Tibial nerve (tissue), 4 donors: ENCODE results near the gene NEXN. TPM values are rescaled to one million over a fixed set of nuclear protein-coding genes. Genes with fewer than 3 reads are reported as not detected.

Experiments used
- DNase-seq, 2 donors: peaks; one replicate each; pipeline ENCODE4 v3.0.0-alpha.2; 2019; ENCODE audit warnings: low spot score in 2 of 2
- H3K27ac ChIP-seq, 4 donors: fragments of 200-600 bp; sonication (generic) in 3 of 4; one replicate each; pipeline ENCODE4 v1.5.1; 2017 to 2019; ENCODE audit warnings: mild to moderate bottlenecking in 1 of 4
- H3K27me3 ChIP-seq, 2 donors: fragments of 200-600 bp; sonication (generic) in 1 of 2; one replicate each; pipeline versions ENCODE4 v1.5.1 to v1.6.0; 2017 to 2019
- H3K36me3 ChIP-seq, 3 donors: fragments of 200-600 bp; sonication (generic); one replicate each; pipeline ENCODE4 v1.5.1; 2018 to 2019
- H3K4me1 ChIP-seq, 4 donors: fragments of 200-600 bp; sonication (generic) in 3 of 4; one replicate each; pipeline ENCODE4 v1.5.1; 2017 to 2019
- H3K4me3 ChIP-seq, 4 donors: fragments of 200-600 bp; sonication (generic) in 3 of 4; one replicate each; pipeline ENCODE4 v1.5.1; 2017 to 2019; ENCODE audit warnings: mild to moderate bottlenecking in 1 of 4, moderate library complexity in 1 of 4
- H3K9me3 ChIP-seq, 4 donors: fragments of 200-600 bp; sonication (generic) in 3 of 4; one replicate each; pipeline ENCODE4 v1.5.1; 2017 to 2019
- EP300 ChIP-seq, 2 donors: sonication (generic); formaldehyde crosslinking; IDR thresholded peaks; one replicate each; pipeline ENCODE4 v1.6.1; 2017; ENCODE audit warnings: antibody characterized with exemption in 2 of 2, mild to moderate bottlenecking in 1 of 2
- POLR2A ChIP-seq, 2 donors: fragments of 450-650 bp; IDR thresholded peaks; one replicate each; pipeline ENCODE4 v1.6.1; 2017; ENCODE audit warnings: antibody characterized with exemption in 2 of 2, mild to moderate bottlenecking in 2 of 2, moderate library complexity in 2 of 2
- WGBS, 2 donors: methylation state at CpG; one replicate each; pipeline ENCODE4 v1.1.5; 2018; 5-methylcytosine and 5-hydroxymethylcytosine counted together
- total RNA-seq, 4 donors: library from RNA; depleted of rRNA; stranded (reverse); fragments of >200 nt; gene quantifications; one replicate each; pipeline ENCODE4 v1.1.0, GENCODE V29; 2016
- TF ChIP-seq, protein P1 (sequence below), 5 experiments: fragments of 200-600 bp in 3 of 5; fragments of 450-650 bp in 2 of 5; sonication (generic) in 3 of 5; IDR thresholded peaks; one replicate each; pipeline ENCODE4 v1.5.1; 2016 to 2019; ENCODE audit warnings: antibody characterized with exemption in 5 of 5, mild to moderate bottlenecking in 3 of 5, moderate library complexity in 2 of 5

The NEXN gene
- total RNA-seq, 4 donors from 2014 or later, result 18.0 to 22.8 (median 20.5) TPM

DNA sequence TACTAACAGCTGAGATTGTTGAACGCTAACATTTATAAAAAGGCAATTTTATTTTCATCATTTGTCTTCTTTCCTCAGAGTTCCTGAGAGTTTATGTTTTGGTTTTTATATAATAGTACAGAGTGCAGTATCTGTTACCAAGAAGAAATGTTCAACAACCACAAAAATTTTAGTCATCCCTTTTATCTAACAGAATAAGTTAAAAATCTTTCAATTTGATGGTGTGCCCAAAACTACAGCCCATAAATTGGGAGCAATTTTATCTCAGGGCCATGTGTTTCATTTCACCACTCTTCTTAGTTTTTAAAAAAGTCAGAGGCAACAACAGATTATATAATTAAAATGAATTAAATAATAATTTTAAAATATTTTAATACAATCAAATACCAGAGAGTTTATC lies 37.1 kb downstream of the NEXN start:
- no peak for DNase-seq
- Histone ChIP-seq H3K4me1 (no peaks in the 10 kb centered on the region), H3K9me3 (no peaks in the 10 kb centered on the region), H3K27ac (no peak overlapping the region), H3K27me3 (no peaks in the 10 kb centered on the region), H3K4me3 (no peak overlapping the region), H3K36me3 (peaks cover 0 to 9% (median 0%) of the 10 kb centered on the region in 3 donors)
- 63 to 67% methylated on average over 1 of the region's 1 CpG for WGBS, 2 donors
- TF ChIP-seq POLR2A (IDR thresholded peaks at IDR 0.05) (no peak), EP300 (IDR thresholded peaks at IDR 0.05) (no peak)
- TF ChIP-seq, protein P1, sequence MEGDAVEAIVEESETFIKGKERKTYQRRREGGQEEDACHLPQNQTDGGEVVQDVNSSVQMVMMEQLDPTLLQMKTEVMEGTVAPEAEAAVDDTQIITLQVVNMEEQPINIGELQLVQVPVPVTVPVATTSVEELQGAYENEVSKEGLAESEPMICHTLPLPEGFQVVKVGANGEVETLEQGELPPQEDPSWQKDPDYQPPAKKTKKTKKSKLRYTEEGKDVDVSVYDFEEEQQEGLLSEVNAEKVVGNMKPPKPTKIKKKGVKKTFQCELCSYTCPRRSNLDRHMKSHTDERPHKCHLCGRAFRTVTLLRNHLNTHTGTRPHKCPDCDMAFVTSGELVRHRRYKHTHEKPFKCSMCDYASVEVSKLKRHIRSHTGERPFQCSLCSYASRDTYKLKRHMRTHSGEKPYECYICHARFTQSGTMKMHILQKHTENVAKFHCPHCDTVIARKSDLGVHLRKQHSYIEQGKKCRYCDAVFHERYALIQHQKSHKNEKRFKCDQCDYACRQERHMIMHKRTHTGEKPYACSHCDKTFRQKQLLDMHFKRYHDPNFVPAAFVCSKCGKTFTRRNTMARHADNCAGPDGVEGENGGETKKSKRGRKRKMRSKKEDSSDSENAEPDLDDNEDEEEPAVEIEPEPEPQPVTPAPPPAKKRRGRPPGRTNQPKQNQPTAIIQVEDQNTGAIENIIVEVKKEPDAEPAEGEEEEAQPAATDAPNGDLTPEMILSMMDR (IDR thresholded peaks at IDR 0.05), result no peak

DNA sequence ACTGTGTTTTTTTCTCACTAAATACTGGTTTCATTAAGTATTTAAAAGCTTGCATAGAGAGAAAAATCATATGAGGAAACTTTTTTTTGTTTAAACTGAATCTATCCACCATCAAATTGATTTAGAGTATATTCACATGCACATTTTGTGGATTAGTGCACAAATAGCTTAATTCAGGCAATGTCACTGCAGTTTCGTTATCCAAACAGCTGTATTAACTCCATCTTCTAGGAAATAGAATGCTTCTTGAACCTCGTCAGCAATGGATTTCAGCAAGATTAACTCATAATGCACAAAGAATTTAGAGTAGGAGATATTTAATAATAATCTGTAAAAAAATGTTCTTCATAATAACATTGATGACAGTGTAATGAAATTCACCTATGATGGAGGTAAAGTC lies 37.5 kb downstream of the NEXN start:
- WGBS, 2 donors, result 71 to 77% methylated on average over 2 of the region's 2 CpGs
- Histone ChIP-seq H3K36me3 (peaks cover 0 to 13% (median 0%) of the 10 kb centered on the region in 3 donors), H3K27ac (no peak overlapping the region), H3K4me3 (peak overlapping the region in 1 of 4 donors; percentile 30), H3K27me3 (no peaks in the 10 kb centered on the region), H3K9me3 (no peaks in the 10 kb centered on the region), H3K4me1 (no peaks in the 10 kb centered on the region)
- TF ChIP-seq EP300 (IDR thresholded peaks at IDR 0.05) (no peak), POLR2A (IDR thresholded peaks at IDR 0.05) (no peak)
- TF ChIP-seq, protein P1 (IDR thresholded peaks at IDR 0.05), result no peak
- DNase-seq, result no peak

DNA sequence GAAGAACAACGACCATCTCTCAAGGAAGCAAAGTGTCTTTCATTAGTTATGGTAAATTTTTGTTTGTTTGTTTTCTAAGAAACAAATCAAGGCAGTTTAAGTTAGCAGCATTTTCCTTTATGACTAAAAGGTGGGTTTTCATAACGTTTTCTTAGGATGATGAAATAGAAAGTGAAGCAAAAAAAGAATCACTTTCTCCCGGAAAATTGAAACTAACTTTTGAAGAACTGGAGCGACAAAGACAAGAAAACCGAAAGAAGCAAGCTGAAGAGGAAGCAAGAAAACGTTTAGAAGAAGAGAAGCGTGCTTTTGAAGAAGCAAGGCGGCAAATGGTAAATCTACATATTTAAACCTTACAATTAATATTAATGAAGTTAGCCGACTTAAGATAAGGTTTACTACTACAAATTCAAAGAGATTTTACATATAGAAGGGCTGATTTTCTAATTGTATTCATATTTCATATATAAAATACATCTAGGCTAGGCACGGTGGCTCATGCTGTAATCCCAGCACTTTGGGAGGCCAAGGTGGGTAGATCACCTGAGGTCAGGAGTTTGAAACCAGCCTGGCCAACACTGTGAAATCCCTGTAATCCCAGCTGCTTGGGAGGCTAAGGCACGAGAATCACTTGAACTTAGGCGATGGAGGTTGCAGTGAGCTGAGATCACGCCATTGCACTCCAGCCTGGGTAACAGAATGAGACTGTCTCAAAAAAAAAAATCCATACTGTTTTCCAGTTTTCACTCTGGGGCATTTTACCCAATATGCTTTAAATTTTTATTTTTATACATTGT lies 38.3 kb downstream of the NEXN start:
- no peak for DNase-seq
- 70 to 78% methylated on average over 13 of the region's 13 CpGs for WGBS, 2 donors

DNA sequence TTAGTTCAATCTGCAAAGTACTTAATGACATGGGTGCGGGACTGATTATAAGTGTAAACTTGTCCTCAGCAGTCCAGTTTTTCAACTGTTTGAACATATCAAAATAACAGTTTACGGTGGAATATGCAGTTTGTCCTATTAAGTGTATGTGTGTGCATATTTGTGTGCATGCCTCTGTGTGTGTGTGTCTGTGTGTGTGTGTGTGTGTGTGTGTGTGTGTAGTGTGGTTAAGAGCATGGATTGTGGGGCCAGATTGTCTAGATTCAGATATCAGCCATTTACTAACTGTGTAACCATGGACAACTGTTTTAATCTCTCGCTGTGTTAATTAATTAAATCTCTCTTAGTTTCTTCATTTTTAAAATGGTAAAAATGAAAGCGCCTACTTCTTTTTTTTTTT lies 39.0 kb downstream of the NEXN start:
- TF ChIP-seq EP300 (IDR thresholded peaks at IDR 0.05) (no peak), POLR2A (IDR thresholded peaks at IDR 0.05) (no peak)
- TF ChIP-seq, protein P1 (IDR thresholded peaks at IDR 0.05), result no peak
- Histone ChIP-seq H3K36me3 (peaks cover 0 to 8% (median 0%) of the 10 kb centered on the region in 3 donors), H3K4me1 (no peaks in the 10 kb centered on the region), H3K9me3 (no peaks in the 10 kb centered on the region), H3K4me3 (no peak overlapping the region), H3K27ac (no peak overlapping the region), H3K27me3 (no peaks in the 10 kb centered on the region)
- WGBS, 2 donors, result 89 to 93% methylated on average over 4 of the region's 4 CpGs
- no peak for DNase-seq

More for the DNA sequence above, 38.3 kb downstream of the NEXN start:
- Histone ChIP-seq H3K27ac (no peak overlapping the region), H3K4me3 (peak overlapping the region in 2 of 4 donors; percentile 6 to 30), H3K4me1 (no peaks in the 10 kb centered on the region), H3K27me3 (no peaks in the 10 kb centered on the region), H3K9me3 (no peaks in the 10 kb centered on the region), H3K36me3 (peaks cover 0 to 8% (median 0%) of the 10 kb centered on the region in 3 donors)
- no peak for TF ChIP-seq POLR2A (IDR thresholded peaks at IDR 0.05)

DNA sequence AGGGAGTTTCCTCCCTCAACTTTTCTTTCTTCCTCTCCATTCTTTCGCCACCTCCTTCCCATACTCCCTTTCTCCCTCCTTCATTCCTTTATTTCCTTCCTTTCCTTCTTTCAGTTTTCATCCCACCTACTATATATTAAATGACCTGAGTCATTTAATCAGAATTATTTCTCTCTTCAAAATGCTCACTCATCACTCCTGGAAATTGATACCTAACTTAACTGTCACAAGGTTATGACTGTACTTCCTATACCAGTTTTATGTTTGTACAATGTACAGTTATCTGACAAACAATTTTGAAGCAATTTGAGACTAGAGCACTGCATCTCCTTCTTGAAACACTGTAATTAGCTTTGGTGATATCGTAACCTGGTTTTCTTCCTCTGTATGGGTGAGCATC lies 41.4 kb downstream of the NEXN start:
- no peak overlapping the region for H3K27ac ChIP-seq
- H3K36me3 ChIP-seq, result peaks cover 0 to 8% (median 0%) of the 10 kb centered on the region in 3 donors
- H3K9me3 ChIP-seq, result no peaks in the 10 kb centered on the region
- 95 to 98% methylated on average over 2 of the region's 2 CpGs for WGBS, 2 donors
- DNase-seq, result no peak
- no peak for TF ChIP-seq EP300 (IDR thresholded peaks at IDR 0.05)
- no peak for TF ChIP-seq POLR2A (IDR thresholded peaks at IDR 0.05)
- TF ChIP-seq, protein P1 (IDR thresholded peaks at IDR 0.05), result no peak
- no peak overlapping the region for H3K4me3 ChIP-seq
- H3K27me3 ChIP-seq, result no peaks in the 10 kb centered on the region
- no peaks in the 10 kb centered on the region for H3K4me1 ChIP-seq
